HG02798 (cell line): ENCODE data around the gene ACADVL.
"Not testable (repeated sequence)": the region's sequence is repeated elsewhere in the genome, so short reads cannot be mapped to it uniquely, and the experiment has no call there.

ENCODE experiments used
- ATAC-seq: cut with Tn5 transposase; IDR thresholded peaks from one replicate; pipeline ENCODE4 v1.9.1; 2021; ENCODE audit warnings: mild to moderate bottlenecking; ENCODE audit not compliant: unreplicated experiment, poor library complexity

Gene ACADVL

GRCh38 chr17:7232114-7232513 is 12.4 kb downstream of the ACADVL start:
- no peak for ATAC-seq

DNA sequence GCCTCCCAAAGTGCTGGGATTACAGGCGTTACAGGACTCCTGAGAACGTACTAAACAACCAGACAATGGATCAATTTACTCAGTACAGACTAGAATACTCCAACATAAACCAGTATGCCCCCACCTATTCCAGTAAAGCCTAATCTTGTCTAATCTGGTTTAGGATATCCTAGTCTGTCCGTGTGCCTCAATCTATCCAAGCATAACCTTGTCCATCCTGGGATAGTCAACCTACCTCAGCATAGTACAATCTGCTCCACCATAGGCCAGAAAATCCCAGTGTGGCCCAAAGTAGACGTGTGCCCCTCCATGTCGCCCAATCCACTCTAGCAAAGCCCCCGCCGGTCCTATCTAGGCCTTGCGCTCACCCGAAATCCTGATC is 14.0 kb downstream of the ACADVL start:
- no peak for ATAC-seq

- ATAC-seq: peak; percentile 73
These were observed 14.6 kb downstream of the ACADVL start, which contains the start of gene DVL2 for GRCh38 chr17:7234083-7234951. TSS of gene DVL2 (minus strand) at chr17:7234517. CDS start at chr17:7234262, 255 bp downstream.

- no peak for ATAC-seq
These were observed 16.2 kb downstream of the ACADVL start for GRCh38 chr17:7235693-7236665.

GRCh38 chr17:7236808-7237207 is 17.1 kb downstream of the ACADVL start:
- ATAC-seq: no peak

DNA sequence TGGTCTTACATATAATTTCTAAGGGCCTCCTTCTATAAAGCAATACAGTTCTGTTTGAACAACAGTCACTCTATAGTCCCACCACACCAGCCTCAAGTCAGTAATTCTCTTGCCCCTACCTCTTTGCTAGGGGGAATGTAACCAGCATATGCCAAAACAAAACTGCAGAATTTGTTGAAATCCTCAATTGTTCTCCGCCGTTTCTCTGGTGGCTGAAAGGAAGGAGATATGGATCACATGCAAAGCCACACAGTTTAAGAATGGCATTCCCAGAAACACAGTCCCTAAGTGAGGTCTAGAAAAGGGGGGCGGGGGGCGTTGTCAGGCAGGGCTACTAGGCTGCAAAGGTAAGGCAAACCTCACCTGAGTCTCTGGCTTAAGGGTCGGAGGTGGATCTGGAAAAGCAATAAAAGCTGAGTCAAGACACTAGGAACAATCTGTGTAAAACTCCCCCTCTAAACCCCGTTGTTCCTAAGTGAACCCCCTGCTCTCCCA is 17.6 kb downstream of the ACADVL start:
- ATAC-seq: no peak

- peak; percentile 18 for ATAC-seq
These were observed 18.2 kb downstream of the ACADVL start for GRCh38 chr17:7237761-7238419.

- ATAC-seq: no peak
These were observed 18.8 kb downstream of the ACADVL start for GRCh38 chr17:7238420-7239090.

- ATAC-seq: peak; percentile 64
These were observed 19.6 kb downstream of the ACADVL start, which contains the start of gene PHF23 for GRCh38 chr17:7239091-7240027. TSS of gene PHF23 (minus strand) at chr17:7239457. CDS start at chr17:7239279, 178 bp downstream.

- ATAC-seq: no peak
These were observed 20.6 kb downstream of the ACADVL start for GRCh38 chr17:7240375-7240774.

DNA sequence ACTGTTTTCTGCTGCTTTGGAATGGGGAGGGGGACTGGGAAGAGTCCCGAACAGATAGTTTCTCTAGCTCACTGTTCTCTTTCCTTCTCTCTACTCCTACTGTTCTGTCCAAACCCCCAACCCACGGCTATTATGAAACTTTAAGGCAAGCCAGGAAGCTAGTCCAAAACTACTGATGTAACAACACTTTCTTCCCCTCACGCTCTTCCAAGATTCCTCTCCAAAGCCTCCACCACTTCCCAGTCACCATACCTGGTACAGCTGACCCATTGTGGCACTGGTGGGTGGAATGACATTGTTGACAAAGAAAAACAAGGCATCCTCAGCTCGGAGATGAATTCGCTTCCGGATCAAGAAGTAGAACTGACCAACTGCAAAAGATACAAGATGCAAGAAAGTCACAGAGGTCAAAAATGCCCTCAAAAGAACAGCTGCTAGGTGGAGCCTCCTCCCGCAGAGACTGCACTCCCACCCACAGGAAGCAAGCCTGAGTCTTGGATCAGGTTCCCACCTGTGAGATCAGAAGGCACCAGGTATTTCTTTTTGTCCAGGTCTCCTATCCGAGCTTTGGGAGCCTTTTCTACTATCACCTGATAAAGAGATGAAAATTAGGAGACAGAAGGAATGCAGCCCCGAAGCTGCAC is 21.5 kb downstream of the ACADVL start:
- no peak for ATAC-seq

- ATAC-seq: peak; percentile 45
These were observed 22.3 kb downstream of the ACADVL start, which contains the start of gene GABARAP for GRCh38 chr17:7241783-7242716. TSS of gene GABARAP (minus strand) at chr17:7242449. CDS start at chr17:7242330, 119 bp downstream.

DNA sequence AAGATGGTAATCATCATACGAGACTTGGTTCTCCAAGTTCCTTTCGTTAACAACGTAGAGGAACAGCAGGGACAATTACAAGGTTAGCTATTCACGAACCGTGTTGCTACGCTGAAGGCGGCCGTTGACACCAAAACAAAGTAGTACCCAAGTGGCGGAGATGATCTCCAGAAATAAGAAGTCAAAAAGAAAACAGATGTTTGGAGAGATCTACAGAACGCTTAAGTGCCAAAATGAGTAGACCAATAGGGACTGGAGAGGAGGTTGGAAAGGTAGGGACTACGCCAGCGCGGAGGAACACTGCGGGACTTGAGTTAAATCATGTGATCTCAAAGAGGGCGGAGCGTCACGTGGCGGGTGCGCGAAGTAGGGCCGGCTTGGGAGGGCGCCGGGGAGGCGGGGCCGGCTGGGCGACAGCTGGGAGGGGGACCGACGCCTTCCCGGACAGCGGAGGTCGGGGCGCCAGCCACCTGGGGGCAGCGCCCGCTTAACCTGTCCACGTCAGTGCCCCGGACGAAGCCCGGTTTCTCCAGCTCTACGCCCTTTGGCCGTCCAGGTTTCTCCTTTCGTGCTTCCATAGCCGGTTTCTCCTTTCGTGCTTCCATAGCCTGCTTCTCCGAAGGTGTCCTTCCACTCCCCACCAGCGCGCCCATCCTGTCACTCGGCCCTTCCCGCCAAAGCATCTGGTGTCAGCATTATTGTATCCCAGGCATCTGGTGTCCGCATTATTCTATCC is 23.1 kb downstream of the ACADVL start:
- ATAC-seq: peak; percentile 53

- ATAC-seq: no peak
These were observed 23.7 kb downstream of the ACADVL start for GRCh38 chr17:7243453-7243729.

DNA sequence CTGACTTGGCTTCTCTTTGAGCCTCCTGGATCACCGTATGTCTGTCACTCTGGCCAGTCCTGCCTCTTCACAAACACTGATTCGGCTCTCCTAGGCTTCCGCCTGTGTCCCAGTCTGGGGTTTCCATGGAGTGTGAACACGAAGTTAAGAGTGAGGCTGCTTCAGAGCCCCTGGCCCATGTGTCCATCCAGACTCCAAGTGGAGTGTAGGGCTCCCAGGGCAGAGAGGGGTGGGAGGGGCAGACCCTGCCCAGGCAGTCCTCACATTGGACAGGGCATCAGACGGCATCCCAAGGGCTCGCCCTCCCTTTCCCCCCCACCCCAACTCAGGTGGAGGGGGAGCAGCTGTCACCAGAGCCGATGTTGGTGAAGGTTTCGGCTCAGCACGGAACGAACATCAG is 24.1 kb downstream of the ACADVL start:
- not testable (repeated sequence) for ATAC-seq

DNA sequence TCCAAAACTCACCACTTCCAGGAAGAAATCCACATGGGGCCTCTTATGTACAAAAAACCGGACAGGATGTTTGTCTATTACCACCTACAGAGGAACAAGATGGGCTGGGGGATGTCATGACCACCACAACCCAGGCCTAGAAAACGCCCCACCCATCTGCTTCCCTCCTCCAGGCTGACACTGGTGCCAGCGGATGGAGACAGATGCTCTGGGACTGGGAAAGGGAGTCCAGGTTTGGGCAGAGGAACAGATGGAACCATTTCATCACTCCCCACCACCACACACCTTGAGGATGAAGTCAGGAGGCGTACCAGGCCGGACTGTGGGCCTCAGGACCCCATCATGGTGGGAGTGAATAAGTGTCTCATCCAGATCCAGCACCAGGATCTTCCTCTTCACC is 27.0 kb downstream of the ACADVL start:
- no peak for ATAC-seq
